ENCODE data around the gene PRDM16.
A peak's percentile ranks its signal among the peaks of the same experiment; 100 is the strongest.

The PRDM16 gene

GRCh38 chr1:3166206-3166918 lies 97.4 kb downstream of the PRDM16 start:
- Histone ChIP-seq H3K27ac (no peak overlapping the region), H3K36me3 (no peaks in the 10 kb centered on the region), H3K9me3 (ENCODE audit: severe bottlenecking) (no peaks in the 10 kb centered on the region), H3K4me3 (ENCODE audit: low read depth, low read length) (no peak overlapping the region), H3K27me3 (ENCODE audit: insufficient read depth, low read depth, severe bottlenecking) (no peaks in the 10 kb centered on the region)
- no peak for TF ChIP-seq CTCF (IDR thresholded peaks at IDR 0.05; ENCODE audit: low read depth, low read length)
- no peak for DNase-seq

- no peak for TF ChIP-seq CTCF (IDR thresholded peaks at IDR 0.05; ENCODE audit: low read depth, low read length)
- no peak for DNase-seq
- Histone ChIP-seq H3K4me3 (ENCODE audit: low read depth, low read length) (no peak overlapping the region), H3K9me3 (ENCODE audit: severe bottlenecking) (no peaks in the 10 kb centered on the region), H3K36me3 (no peaks in the 10 kb centered on the region), H3K27ac (no peak overlapping the region), H3K27me3 (ENCODE audit: insufficient read depth, low read depth, severe bottlenecking) (no peaks in the 10 kb centered on the region)
These were observed 98.3 kb downstream of the PRDM16 start for GRCh38 chr1:3167255-3167654.

GRCh38 chr1:3168678-3169077 lies 99.7 kb downstream of the PRDM16 start:
- Histone ChIP-seq H3K27ac (no peak overlapping the region), H3K4me3 (ENCODE audit: low read depth, low read length) (no peak overlapping the region), H3K36me3 (no peaks in the 10 kb centered on the region), H3K9me3 (ENCODE audit: severe bottlenecking) (no peaks in the 10 kb centered on the region), H3K27me3 (ENCODE audit: insufficient read depth, low read depth, severe bottlenecking) (no peaks in the 10 kb centered on the region)
- no peak for TF ChIP-seq CTCF (IDR thresholded peaks at IDR 0.05; ENCODE audit: low read depth, low read length)
- peak; percentile 48 for DNase-seq

- no peak for DNase-seq
- TF ChIP-seq CTCF (IDR thresholded peaks at IDR 0.05; ENCODE audit: low read depth, low read length) = no peak
- no peaks in the 10 kb centered on the region for H3K9me3 ChIP-seq (ENCODE audit: severe bottlenecking)
- H3K27ac ChIP-seq = peak overlapping the region; percentile 54; the same call in 1 of the 2 replicates
- no peaks in the 10 kb centered on the region for H3K36me3 ChIP-seq
- no peaks in the 10 kb centered on the region for H3K27me3 ChIP-seq (ENCODE audit: insufficient read depth, low read depth, severe bottlenecking)
- H3K4me3 ChIP-seq (ENCODE audit: low read depth, low read length) = no peak overlapping the region
These were observed 100.8 kb downstream of the PRDM16 start for GRCh38 chr1:3169665-3170356.

GRCh38 chr1:3170561-3171453 lies 101.8 kb downstream of the PRDM16 start:
- peak; percentile 50 for DNase-seq
- Histone ChIP-seq H3K9me3 (ENCODE audit: severe bottlenecking) (no peaks in the 10 kb centered on the region), H3K4me3 (ENCODE audit: low read depth, low read length) (peak overlapping the region; percentile 13), H3K27ac (peak overlapping the region; percentile 54), H3K36me3 (no peaks in the 10 kb centered on the region), H3K27me3 (ENCODE audit: insufficient read depth, low read depth, severe bottlenecking) (no peaks in the 10 kb centered on the region)
- TF ChIP-seq CTCF (IDR thresholded peaks at IDR 0.05; ENCODE audit: low read depth, low read length) = no peak

All from WERI-Rb-1 (cell line).